IMR-90 (cell line): ENCODE results near the gene CAPN2. TPM values are rescaled to one million over a fixed set of nuclear protein-coding genes. Genes with fewer than 3 reads are reported as not detected.

Experiments used
- ATAC-seq: fragments of 200-7000 bp; cut with Tn5 transposase; 2 replicates; pipeline ENCODE4 v1.9.1; 2020; ENCODE audit warnings: low read depth, mild to moderate bottlenecking, moderate library complexity
- BruUV-seq: library from RNA; stranded (reverse); fragments of 400-500 nt; replicated peaks from 2 replicates; lab custom pipeline; 2021; lab: Mats Ljungman, UMichigan
- CTCF ChIA-PET: fragments of 300-600 bp; formaldehyde crosslinking; extraction: SDS; loops from one replicate; lab custom pipeline; 2021; ENCODE audit warnings: antibody characterized with exemption; lab: Yijun Ruan, JAX
- POLR2A ChIA-PET: fragments of 300-600 bp; sonication (Branson Sonifier 250); formaldehyde crosslinking; loops from one replicate; lab custom pipeline; 2022; ENCODE audit warnings: antibody characterized with exemption; ENCODE audit not compliant: unreplicated experiment; lab: Charles Lee
- DNase-seq: peaks from one replicate; pipeline ENCODE4 v3.0.0; 2013
- H2AFZ ChIP-seq: replicated peaks from 2 replicates; pipeline ENCODE3; 2013; ENCODE audit warnings: low read length, mild to moderate bottlenecking; ENCODE audit not compliant: poor library complexity
- H2AK5ac ChIP-seq: 2 replicates; pipeline ENCODE4 v1.6.1; 2013; ENCODE audit warnings: low read depth, low read length, inconsistent platforms
- H2AK9ac ChIP-seq: replicated peaks from 2 replicates; pipeline ENCODE3; 2013; ENCODE audit warnings: mild to moderate bottlenecking, low read depth, low read length, moderate library complexity; ENCODE audit not compliant: poor library complexity
- H2BK120ac ChIP-seq: 2 replicates; pipeline ENCODE4 v1.6.1; 2013; ENCODE audit warnings: low read depth, low read length, inconsistent platforms
- H2BK15ac ChIP-seq: 3 replicates; pipeline ENCODE4 v1.6.1; 2013; ENCODE audit warnings: low read depth, low read length, inconsistent platforms
- H2BK20ac ChIP-seq: 2 replicates; pipeline ENCODE4 v1.6.1; 2013; ENCODE audit warnings: low read depth, mild to moderate bottlenecking, inconsistent platforms, low read length, moderate library complexity
- H2BK5ac ChIP-seq: 2 replicates; pipeline ENCODE4 v1.6.1; 2013; ENCODE audit warnings: mild to moderate bottlenecking, low read depth, low read length, inconsistent platforms; ENCODE audit not compliant: poor library complexity, severe bottlenecking
- H3K14ac ChIP-seq: replicated peaks from 2 replicates; pipeline ENCODE4 v1.6.1; 2013; ENCODE audit warnings: low read depth, low read length, inconsistent platforms
- H3K18ac ChIP-seq: 2 replicates; pipeline ENCODE4 v1.6.1; 2013; ENCODE audit warnings: low read depth, low read length, control low read depth
- H3K23ac ChIP-seq: 2 replicates; pipeline ENCODE4 v1.6.1; 2013; ENCODE audit warnings: low read depth, low read length, inconsistent platforms
- H3K27ac ChIP-seq: 2 replicates; pipeline ENCODE4 v1.5.1; 2013; ENCODE audit warnings: mild to moderate bottlenecking, control low read depth, low read length; ENCODE audit not compliant: insufficient read depth
- H3K27me3 ChIP-seq: 2 replicates; pipeline ENCODE4 v1.6.1; 2013; ENCODE audit warnings: low read length; ENCODE audit not compliant: control insufficient read depth, insufficient read depth
- H3K36me3 ChIP-seq: 2 replicates; pipeline ENCODE4 v1.6.1; 2013; ENCODE audit warnings: low read length, mixed read lengths; ENCODE audit not compliant: control insufficient read depth, insufficient read depth
- H3K4ac ChIP-seq: 2 replicates; pipeline ENCODE4 v1.6.1; 2013; ENCODE audit warnings: low read depth, low read length, inconsistent platforms
- H3K4me1 ChIP-seq: 2 replicates; pipeline ENCODE4 v1.6.1; 2013; ENCODE audit warnings: low read length, mixed read lengths; ENCODE audit not compliant: control insufficient read depth, insufficient read depth
- H3K4me2 ChIP-seq: 2 replicates; pipeline ENCODE4 v1.6.1; 2013; ENCODE audit warnings: low read depth, mild to moderate bottlenecking, control low read depth, low read length, moderate library complexity
- H3K4me3 ChIP-seq: 2 replicates; pipeline ENCODE4 v1.5.1; 2013; ENCODE audit warnings: low read depth, mild to moderate bottlenecking, control low read depth, low read length, moderate library complexity; ENCODE audit not compliant: insufficient read depth
- H3K56ac ChIP-seq: 2 replicates; pipeline ENCODE4 v1.6.1; 2013; ENCODE audit warnings: low read length, inconsistent platforms; ENCODE audit not compliant: insufficient read depth; ENCODE audit errors: extremely low read depth
- H3K79me1 ChIP-seq, 2 experiments: 2 replicates each; pipeline ENCODE4 v1.6.1; 2013; ENCODE audit warnings: low read length in 2 of 2, inconsistent platforms in 1 of 2, low read depth in 1 of 2
- H3K9ac ChIP-seq: 2 replicates; pipeline ENCODE4 v1.6.1; 2013; ENCODE audit warnings: low read depth, low read length, control low read depth
- H3K9me1 ChIP-seq: 2 replicates; pipeline ENCODE4 v1.6.1; 2013; ENCODE audit warnings: low read length, inconsistent platforms; ENCODE audit not compliant: insufficient read depth
- H3K9me3 ChIP-seq: 2 replicates; pipeline ENCODE4 v1.6.1; 2013; ENCODE audit warnings: low read length; ENCODE audit not compliant: control insufficient read depth, insufficient read depth
- H4K20me1 ChIP-seq: 2 replicates; pipeline ENCODE4 v1.6.1; 2013; ENCODE audit warnings: low read length, inconsistent platforms; ENCODE audit not compliant: insufficient read depth
- H4K5ac ChIP-seq: 2 replicates; pipeline ENCODE4 v1.6.1; 2013; ENCODE audit warnings: mild to moderate bottlenecking, low read depth, low read length, control low read depth
- H4K8ac ChIP-seq, 2 experiments: 2 replicates each; pipeline ENCODE4 v1.6.1; 2013; ENCODE audit warnings: low read depth in 2 of 2, low read length in 2 of 2, control low read depth in 1 of 2, inconsistent platforms in 1 of 2
- H4K91ac ChIP-seq: 2 replicates; pipeline ENCODE4 v1.6.1; 2013; ENCODE audit warnings: low read depth, low read length, inconsistent platforms; ENCODE audit not compliant: insufficient read depth
- BHLHE40 ChIP-seq: fragments of 150-350 bp; IDR thresholded peaks from 2 replicates; pipeline ENCODE4 v1.6.1; 2016; ENCODE audit warnings: mild to moderate bottlenecking, low read depth, low read length
- FOS ChIP-seq: fragments of 150-350 bp; IDR thresholded peaks from 2 replicates; pipeline ENCODE4 v1.6.1; 2016; ENCODE audit warnings: low read depth, low read length
- MAFK ChIP-seq: IDR thresholded peaks from 2 replicates; pipeline ENCODE4 v1.6.1; 2012; ENCODE audit warnings: low read depth, low read length, improper control_type of control experiment
- MAZ ChIP-seq: IDR thresholded peaks from 2 replicates; pipeline ENCODE4 v1.6.1; 2012; ENCODE audit warnings: low read depth, mild to moderate bottlenecking, low read length, improper control_type of control experiment, moderate library complexity, borderline replicate concordance
- MXI1 ChIP-seq: IDR thresholded peaks from 2 replicates; pipeline ENCODE4 v1.6.1; 2012; ENCODE audit warnings: low read depth, mild to moderate bottlenecking, low read length, moderate library complexity, borderline replicate concordance
- NFE2L2 ChIP-seq: fragments of 150-350 bp; IDR thresholded peaks from 2 replicates; pipeline ENCODE4 v1.6.1; 2016; ENCODE audit warnings: low read depth, mild to moderate bottlenecking, low read length
- POLR2A ChIP-seq: IDR thresholded peaks from 2 replicates; pipeline ENCODE4 v1.6.1; 2012; ENCODE audit warnings: mild to moderate bottlenecking, low read depth, low read length
- SMC3 ChIP-seq: fragments of 150-350 bp; IDR thresholded peaks from 2 replicates; pipeline ENCODE4 v1.6.1; 2016; ENCODE audit warnings: low read depth, mild to moderate bottlenecking, antibody characterized with exemption, low read length, moderate library complexity
- WGBS, 2 experiments: methylation state at CpG; one replicate each; pipeline versions ENCODE4 v1.1.5 to v1.1.7; 2013; ENCODE audit warnings: missing lambda C conversion rate in 2 of 2; ENCODE audit not compliant: insufficient read length in 1 of 2; ENCODE audit errors: extremely low coverage in 2 of 2; 5-methylcytosine and 5-hydroxymethylcytosine counted together
- dilution Hi-C: fragments of 300-500 bp; cut with HindIII; formaldehyde crosslinking; loops from one replicate; pipeline ENCODE4 v1.14.3; 2018; ENCODE audit warnings: low sequenced_read_pairs; ENCODE audit not compliant: unreplicated experiment
- in situ Hi-C: fragments of 300-500 bp; cut with MboI; formaldehyde crosslinking; loops from 3 replicates; pipeline ENCODE4 v1.14.3; 2019; ENCODE audit warnings: low sequenced_read_pairs, inconsistent platforms, mixed read lengths
- intact Hi-C: fragments of 100-400 bp; cut with micrococcal nuclease; formaldehyde crosslinking; loops from 2 replicates; pipeline ENCODE4 v1.10.0; 2022
- polyA plus RNA-seq, 3 experiments: library from polyadenylated mRNA; depleted of rRNA; stranded (reverse); fragments of >200 nt; gene quantifications; 2 replicates each; pipeline ENCODE4 v1.2.3, GENCODE V29; 2012; ENCODE audit warnings: low replicate concordance in 1 of 3
- total RNA-seq: library from RNA; depleted of rRNA; stranded (reverse); fragments of >200 nt; gene quantifications from 2 replicates; pipeline ENCODE4 v1.2.3, GENCODE V29; 2012
- TF ChIP-seq, protein P1 (sequence below): conservative IDR thresholded peaks from 2 replicates; pipeline ENCODE4 v1.5.1; 2012; ENCODE audit warnings: mild to moderate bottlenecking, low read depth, low read length, improper control_type of control experiment

The CAPN2 gene
- total and polyA plus RNA-seq, 2 of the 4 experiments (the other 2 are of a cell fraction): 339 to 430 TPM

DNA sequence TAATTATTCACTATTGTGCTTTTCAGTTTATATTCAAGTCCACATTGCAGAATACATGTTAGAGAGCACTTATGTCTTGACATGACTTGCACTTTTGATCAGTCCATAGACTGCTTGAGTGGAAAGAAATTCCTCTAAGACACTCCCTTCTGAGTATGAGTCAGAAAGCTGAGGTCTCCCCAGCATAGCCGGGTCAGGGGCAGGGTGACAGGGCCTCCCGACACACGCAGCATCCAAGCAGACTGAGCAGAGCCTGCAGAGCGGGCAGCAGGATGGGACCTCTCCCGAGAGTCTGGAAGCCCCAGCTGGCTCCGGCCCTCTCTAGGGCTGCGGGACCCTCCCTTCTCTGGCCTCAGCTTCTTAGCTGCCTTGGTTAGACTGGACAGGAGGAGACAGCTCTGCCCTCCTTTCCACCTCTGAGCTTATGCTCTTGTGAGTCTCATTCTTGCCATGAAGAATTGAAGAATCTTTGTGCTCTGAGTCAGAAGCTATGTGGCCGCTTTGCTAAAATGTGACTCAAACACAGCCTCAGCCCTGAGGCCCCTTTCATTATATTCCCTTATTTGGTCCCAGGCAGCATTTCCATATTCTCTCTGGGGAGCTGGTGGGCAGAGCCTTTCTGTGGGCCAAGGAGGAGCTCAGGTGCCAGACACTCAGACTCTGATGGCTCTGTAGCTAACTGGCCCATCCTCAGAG lies 11.2 kb upstream of the CAPN2 start:
- WGBS, 2 experiments: 0% methylated on average over 2 of the region's 8 CpGs; no CpG with 5 or more reads in 1 of the 2 experiments
- Histone ChIP-seq H4K20me1 (no peaks in the 10 kb centered on the region), H3K14ac (peak overlapping the region; percentile 100), H3K9me1 (peaks cover 33% of the 10 kb centered on the region), H2BK20ac (peak overlapping the region; percentile 100), H3K9ac (peak overlapping the region; percentile 79), H4K91ac (peak overlapping the region; percentile 100), H3K4me2 (peak overlapping the region; percentile 78), H3K18ac (peak overlapping the region; percentile 98), H4K8ac (peak overlapping the region; percentile 97 to 99), H2AK5ac (peak overlapping the region; percentile 99; the same call in 1 of the 2 replicates), H3K4me3 (peak overlapping the region; percentile 9; the same call in 1 of the 2 replicates), H2AFZ (peak overlapping the region; percentile 86), H3K36me3 (no peaks in the 10 kb centered on the region), H4K5ac (peak overlapping the region; percentile 98), H3K79me1 (peaks cover 11 to 54% of the 10 kb centered on the region in 2 experiments; a peak in 3 of 4 replicates), H3K4ac (peak overlapping the region; percentile 100), H3K23ac (peak overlapping the region; percentile 97), H2BK5ac (peak overlapping the region; percentile 99), H3K56ac (peak overlapping the region; percentile 99), H3K27ac (peak overlapping the region; percentile 95), H2AK9ac (peak overlapping the region; percentile 97), H2BK15ac (peak overlapping the region; percentile 99), H3K27me3 (no peaks in the 10 kb centered on the region), H3K9me3 (no peaks in the 10 kb centered on the region), H3K4me1 (peaks cover 34% of the 10 kb centered on the region), H2BK120ac (peak overlapping the region; percentile 100)
- in situ Hi-C loops: no loop called here
- DNase-seq (peak; percentile 98), ATAC-seq (peak; percentile 81)
- POLR2A ChIA-PET: interaction anchor here (0.6 to 1.0 kb wide), 11 partner anchors 9 to 1742 kb away, joined by 3 to 15 read pairs (median 3); no protein-coding TSS in a partner anchor
- CTCF ChIA-PET: interaction anchor here (0.6 to 1.0 kb wide), 3 partner anchors 20 to 614 kb away, joined by 5 read pairs; no protein-coding TSS in a partner anchor
- dilution Hi-C loops: no loop called here
- TF ChIP-seq, protein P1, sequence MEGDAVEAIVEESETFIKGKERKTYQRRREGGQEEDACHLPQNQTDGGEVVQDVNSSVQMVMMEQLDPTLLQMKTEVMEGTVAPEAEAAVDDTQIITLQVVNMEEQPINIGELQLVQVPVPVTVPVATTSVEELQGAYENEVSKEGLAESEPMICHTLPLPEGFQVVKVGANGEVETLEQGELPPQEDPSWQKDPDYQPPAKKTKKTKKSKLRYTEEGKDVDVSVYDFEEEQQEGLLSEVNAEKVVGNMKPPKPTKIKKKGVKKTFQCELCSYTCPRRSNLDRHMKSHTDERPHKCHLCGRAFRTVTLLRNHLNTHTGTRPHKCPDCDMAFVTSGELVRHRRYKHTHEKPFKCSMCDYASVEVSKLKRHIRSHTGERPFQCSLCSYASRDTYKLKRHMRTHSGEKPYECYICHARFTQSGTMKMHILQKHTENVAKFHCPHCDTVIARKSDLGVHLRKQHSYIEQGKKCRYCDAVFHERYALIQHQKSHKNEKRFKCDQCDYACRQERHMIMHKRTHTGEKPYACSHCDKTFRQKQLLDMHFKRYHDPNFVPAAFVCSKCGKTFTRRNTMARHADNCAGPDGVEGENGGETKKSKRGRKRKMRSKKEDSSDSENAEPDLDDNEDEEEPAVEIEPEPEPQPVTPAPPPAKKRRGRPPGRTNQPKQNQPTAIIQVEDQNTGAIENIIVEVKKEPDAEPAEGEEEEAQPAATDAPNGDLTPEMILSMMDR: no peak
- TF ChIP-seq MXI1 (peak; percentile 66), MAZ (peak; percentile 44; the same call in 1 of the 2 replicates), SMC3 (peak; percentile 18; the same call in 1 of the 2 replicates), MAFK (peak; percentile 73), POLR2A (peak; percentile 86; the same call in 1 of the 2 replicates), NFE2L2 (peak; percentile 96), BHLHE40 (no peak), FOS (peak; percentile 65)
- intact Hi-C loops: loop anchor here (1.0 to 10.0 kb wide), 5 partner anchors 20 to 411 kb away; partner anchors contain the start of genes FBXO28 and TP53BP2
- BruUV-seq: no TSS peak
